Measurements from ENCODE around the gene RIMBP3B.
"Not testable (repeated sequence)": the region's sequence is repeated elsewhere in the genome, so short reads cannot be mapped to it uniquely, and the experiment has no call there.

GRCh38 chr22:21375880-21376279, 7.7 kb upstream of the RIMBP3B start:
- TF ChIP-seq CTCF (IDR thresholded peaks at IDR 0.05; ENCODE audit: insufficient read depth, low read length, poor library complexity, severe bottlenecking); EZH2phosphoT487 (conservative IDR thresholded peaks at IDR 0.05; ENCODE audit: low read length): not testable (repeated sequence)

Data from SU-DHL-6 (cell line).